ENCODE measurements around the gene NID2.

DNA sequence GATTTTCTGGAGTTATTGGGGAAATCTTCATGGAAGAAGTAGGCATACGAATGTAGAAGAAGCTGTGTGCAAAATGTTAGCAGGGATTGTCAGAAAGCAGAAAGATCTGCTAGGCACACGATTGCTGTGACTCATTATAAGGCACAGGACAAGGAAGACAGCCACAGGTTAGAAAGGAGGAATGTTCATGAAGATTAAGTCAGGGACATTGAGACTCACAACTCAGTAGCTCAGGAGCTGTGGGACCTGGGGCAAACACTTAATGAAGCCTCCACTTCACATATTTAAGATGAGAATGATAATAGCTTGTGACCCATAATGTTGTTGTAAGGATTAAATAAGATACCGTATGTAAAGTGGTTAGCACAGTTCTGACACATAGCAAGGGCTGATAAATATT is 106.1 kb downstream of the NID2 start:
- TF ChIP-seq, protein P1, sequence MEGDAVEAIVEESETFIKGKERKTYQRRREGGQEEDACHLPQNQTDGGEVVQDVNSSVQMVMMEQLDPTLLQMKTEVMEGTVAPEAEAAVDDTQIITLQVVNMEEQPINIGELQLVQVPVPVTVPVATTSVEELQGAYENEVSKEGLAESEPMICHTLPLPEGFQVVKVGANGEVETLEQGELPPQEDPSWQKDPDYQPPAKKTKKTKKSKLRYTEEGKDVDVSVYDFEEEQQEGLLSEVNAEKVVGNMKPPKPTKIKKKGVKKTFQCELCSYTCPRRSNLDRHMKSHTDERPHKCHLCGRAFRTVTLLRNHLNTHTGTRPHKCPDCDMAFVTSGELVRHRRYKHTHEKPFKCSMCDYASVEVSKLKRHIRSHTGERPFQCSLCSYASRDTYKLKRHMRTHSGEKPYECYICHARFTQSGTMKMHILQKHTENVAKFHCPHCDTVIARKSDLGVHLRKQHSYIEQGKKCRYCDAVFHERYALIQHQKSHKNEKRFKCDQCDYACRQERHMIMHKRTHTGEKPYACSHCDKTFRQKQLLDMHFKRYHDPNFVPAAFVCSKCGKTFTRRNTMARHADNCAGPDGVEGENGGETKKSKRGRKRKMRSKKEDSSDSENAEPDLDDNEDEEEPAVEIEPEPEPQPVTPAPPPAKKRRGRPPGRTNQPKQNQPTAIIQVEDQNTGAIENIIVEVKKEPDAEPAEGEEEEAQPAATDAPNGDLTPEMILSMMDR (IDR thresholded peaks at IDR 0.05), result no peak
- TF ChIP-seq POLR2A (IDR thresholded peaks at IDR 0.05), result no peak

All from testis (tissue), 2 donors.